Stimulated activated CD8-positive, alpha-beta memory T cell treated with anti-CD3 and anti-CD28 coated beads, Interleukin-7, amount 100 ng/mL, for 48 hours (primary cell): ENCODE data around the gene PHKG1.
"Not testable (repeated sequence)": the region's sequence is repeated elsewhere in the genome, so short reads cannot be mapped to it uniquely, and the experiment has no call there.

Source experiments
- DNase-seq, 2 donors: peaks; one replicate each; pipeline ENCODE4 v3.0.0-alpha.2; 2020; ENCODE audit warnings: low read depth in 1 of 2; ENCODE audit errors: extremely low read depth in 1 of 2

The PHKG1 gene

DNA sequence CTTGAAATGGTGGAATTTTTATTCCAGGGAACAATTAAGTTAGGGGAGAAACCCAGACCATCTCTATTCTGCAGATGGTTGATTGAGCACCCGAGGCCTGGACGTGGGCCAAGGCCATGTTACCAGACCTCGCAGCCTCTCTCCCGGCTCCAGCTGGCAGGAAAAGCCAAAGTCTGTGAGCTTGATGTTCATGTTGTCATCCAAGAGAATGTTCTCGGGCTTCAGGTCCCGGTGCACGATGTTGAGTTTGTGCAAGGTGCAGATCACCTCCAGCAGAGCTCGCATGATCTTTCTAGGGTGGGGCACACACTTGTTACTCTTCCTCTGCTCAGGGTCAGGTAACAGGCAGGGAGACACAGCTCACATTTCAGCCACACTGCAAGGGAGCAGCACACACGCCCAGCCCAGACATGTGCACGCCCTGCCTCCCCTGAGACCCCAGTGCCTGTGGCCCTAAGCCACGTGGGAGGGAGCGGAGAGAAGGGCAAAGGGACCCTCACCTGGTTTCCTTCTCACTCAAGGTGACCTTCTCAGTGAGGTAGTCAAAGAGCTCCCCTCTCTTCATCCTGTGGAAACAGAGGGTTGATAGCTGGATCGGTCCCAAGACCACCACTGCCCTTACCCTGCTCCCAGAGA lies 9.5 kb downstream of the PHKG1 start:
- no peak for DNase-seq

DNA sequence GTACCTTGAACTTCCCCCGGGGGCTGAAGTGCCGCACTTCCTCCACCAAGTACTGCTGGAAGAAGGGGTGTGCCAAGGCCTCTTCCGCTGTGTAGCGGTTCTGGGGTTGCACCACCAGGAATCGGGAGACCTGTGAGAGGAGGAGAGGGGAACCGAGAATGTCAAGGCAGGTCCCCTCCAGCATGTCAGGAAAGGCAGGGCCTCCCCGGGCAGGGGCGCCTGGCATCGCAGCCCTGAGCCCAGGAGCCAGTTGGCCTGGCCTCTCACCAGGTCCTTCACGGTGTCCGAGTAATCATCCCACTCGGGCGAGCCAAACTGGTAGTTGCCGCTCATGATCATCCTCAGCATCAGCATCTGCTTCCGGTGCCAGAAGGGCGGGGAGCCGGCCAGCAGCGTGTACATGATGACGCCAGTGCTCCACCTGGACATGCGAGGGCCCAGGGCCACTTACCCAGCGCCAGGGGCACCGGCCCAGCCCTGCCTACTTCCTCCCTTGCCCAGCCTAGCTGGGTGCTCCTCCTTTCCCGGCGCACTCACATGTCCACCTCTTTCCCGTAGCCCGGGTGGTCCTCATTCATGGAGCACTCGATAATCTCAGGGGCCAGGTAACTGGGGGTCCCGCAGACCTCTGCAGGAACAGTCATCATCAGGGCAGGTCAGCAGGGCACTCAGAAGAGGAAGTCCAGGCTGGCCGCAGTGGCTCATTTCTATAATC lies 11.0 kb downstream of the PHKG1 start:
- no peak for DNase-seq

- DNase-seq: not testable (repeated sequence)
These were observed 11.9 kb downstream of the PHKG1 start for GRCh38 chr7:56080726-56081435.

GRCh38 chr7:56079450-56080185 lies 13.1 kb downstream of the PHKG1 start:
- DNase-seq: no peak

- DNase-seq: no peak
These were observed 14.6 kb downstream of the PHKG1 start for GRCh38 chr7:56078196-56078595.

- DNase-seq: no peak
These were observed 15.1 kb downstream of the PHKG1 start for GRCh38 chr7:56077681-56078080.

DNA sequence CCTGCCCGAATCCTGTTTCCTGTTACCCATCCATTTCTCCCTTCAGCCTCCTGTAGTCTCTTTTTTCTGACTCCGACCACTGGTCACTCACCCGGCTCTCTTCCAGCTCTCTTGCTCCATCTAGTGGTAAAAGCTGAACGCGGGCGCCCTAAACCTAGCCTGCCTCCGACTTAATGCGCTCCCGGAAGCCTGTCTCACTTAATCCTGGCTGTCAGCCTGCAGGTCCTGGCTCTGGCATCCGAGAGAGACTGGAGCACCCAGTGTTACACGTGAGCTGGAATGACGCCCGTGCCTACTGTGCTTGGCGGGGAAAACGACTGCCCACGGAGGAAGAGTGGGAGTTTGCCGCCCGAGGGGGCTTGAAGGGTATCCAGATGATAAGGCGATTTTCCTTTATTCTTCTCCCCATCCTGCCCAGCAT lies 18.4 kb downstream of the PHKG1 start:
- peak; percentile 34 to 38 for DNase-seq

- DNase-seq: not testable (repeated sequence)
These were observed 26.4 kb downstream of the PHKG1 start for GRCh38 chr7:56066376-56066775.

DNA sequence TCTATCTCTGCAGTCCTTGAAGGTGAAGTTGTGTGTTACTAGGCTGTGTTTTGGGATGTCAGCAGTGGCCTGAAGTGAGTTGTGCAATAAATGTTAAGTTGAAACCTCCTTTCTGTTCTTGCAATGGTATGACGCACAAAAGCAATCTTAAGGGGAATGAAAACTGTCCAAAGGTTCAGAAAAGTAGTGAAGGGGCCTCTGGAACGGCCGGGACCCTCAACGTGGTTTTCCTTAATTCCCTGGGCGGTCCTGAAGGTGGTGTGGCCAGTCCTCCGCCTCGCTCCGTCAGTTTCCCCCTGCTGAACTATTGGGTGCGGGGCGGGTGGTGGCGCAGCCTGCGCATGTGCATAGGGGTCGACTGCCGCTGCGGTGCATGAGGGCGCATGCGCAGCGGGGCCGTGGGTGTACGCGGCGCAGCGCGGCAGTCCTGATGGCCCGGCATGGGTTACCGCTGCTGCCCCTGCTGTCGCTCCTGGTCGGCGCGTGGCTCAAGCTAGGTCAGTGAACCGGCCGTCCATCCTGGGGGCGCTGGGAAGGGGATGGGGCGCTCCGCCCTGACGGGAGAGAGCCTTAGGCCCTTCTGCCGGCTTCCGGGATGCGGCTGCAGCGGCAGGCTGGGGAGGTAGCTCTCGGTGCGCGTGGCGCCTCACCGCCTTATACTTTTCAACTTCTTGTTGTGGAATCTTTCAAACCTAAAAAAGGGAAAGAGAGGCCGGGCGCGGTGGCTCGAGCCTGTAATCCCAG lies 28.7 kb downstream of the PHKG1 start, which contains the start of gene SUMF2:
SUMF2 (plus strand) TSS at position 405 of the 744 bp plus-strand sequence; CDS start at position 431, 26 bp downstream.
- DNase-seq: peak; percentile 77 to 79

DNA sequence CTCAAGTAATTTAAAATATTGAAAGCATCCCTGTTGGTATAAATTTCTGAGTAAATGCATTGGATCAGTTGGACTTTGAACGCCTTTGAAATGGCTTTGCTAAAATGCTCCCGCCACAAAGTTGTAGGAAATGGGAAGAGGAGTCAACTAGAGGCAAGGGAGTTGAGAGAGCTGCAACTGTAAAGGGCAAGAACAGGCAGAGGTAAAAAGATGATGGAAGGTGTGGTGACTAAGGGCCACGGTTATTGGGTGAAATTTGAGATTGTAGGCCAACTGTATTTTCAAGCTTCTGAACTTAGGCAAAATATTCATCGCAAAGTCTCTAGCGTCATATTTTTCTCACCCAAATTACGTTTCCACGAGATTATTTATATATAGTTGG lies 29.3 kb downstream of the PHKG1 start:
- DNase-seq: no peak

DNA sequence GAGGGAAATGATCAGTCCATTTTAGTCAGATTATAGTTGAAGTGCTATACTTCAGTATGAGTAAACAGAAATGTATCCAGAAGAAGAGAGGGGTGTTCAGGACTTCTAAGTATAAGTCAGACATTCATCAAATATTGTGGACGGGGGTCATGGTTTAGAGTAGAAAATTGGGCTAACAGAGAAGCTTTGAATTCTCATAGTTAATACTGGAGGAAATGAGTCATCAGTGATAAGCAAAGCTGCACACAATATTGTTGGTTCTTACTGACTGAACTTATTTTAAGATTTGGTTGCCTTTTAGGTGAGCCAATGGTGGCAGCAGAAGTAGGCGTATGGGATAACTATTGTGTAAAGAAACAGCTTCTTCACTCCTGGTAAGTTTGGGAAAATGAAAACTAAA lies 30.4 kb downstream of the PHKG1 start:
- no peak for DNase-seq

DNA sequence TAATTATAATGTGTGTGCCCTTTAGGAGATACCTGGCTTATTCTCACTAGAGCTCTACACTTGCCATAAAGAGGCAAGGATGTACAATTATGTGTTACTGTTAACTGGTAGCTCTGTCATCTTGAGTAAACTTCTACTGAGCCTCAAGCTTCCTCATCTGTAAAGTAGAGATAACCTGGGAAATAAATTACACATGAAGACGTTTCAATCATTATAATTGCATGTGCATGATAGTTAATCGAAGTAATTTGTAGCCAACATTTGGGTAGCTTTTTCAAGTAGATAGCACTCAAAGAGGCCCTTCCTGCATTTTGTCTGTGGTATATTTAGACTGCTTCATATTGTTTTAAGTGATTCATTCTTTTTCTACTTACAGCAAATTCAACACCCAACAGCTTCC lies 38.8 kb downstream of the PHKG1 start:
- DNase-seq: no peak

DNA sequence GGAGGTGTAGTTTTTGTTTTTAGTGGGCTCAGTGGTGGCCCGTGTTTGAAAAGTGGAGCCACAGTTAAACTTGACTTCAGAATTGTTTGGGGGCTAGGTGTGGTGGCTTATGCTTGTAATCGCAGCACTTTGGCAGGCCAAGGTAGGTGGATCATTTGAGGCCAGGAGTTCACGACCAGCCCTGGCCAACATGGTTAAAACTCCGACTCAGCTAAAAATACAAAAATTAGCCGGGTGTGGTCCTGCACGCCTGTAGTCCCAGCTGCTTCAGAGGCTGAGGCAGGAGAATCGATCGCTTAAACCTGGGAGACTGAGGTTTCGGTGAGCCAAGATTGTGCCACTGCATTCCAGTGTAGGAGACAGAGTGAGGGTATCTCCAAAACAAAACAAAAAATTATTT lies 39.4 kb downstream of the PHKG1 start:
- no peak for DNase-seq

- DNase-seq: peak; percentile 93 to 94
These were observed 41.2 kb downstream of the PHKG1 start, which contains the start of the genes CCT6A and PSPH for GRCh38 chr7:56051339-56052191. TSS of gene CCT6A (plus strand) at chr7:56051765. CDS start at chr7:56051849, 84 bp downstream. TSS of gene PSPH (minus strand) at chr7:56051444. CDS start at chr7:56021212, 30,232 bp downstream.

DNA sequence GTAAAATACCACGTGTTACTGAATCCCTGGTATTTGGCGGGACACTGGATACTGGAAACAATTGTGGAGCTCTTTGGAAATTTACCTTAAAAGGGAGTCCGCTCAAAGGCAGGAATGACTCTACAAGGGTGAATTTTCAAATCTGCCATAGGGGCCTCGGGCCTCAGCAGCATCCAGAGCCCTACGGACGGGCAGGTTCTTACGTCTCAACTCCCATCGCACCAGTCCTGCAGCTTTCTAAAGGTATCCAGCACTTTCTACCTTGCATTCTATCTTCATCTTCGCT lies 41.8 kb downstream of the PHKG1 start:
- no peak for DNase-seq

GRCh38 chr7:56048763-56049162 lies 44.0 kb downstream of the PHKG1 start:
- DNase-seq: not testable (repeated sequence)

DNA sequence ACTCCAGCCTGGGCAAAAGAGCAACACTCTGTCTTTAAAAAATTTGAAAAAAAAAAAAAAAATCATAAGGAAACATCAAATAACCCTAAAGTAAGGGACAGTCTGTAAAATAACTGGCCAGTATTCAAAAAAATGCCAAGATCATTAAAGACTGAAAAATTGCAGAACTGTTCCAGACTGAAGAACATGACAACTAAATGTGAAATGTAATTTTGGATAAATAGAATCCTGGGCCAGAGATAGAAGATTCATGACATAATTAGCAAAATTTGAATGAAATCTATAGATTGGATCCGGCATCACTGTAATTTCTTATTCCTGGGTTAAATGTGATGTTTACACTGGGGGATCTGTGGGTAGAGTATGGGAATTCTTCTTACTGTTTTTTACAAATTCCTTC lies 44.5 kb downstream of the PHKG1 start:
- no peak for DNase-seq

- not testable (repeated sequence) for DNase-seq
These were observed 45.2 kb downstream of the PHKG1 start for GRCh38 chr7:56047446-56048116.
